Endodermal cell (in vitro differentiated cells): ENCODE measurements around the gene PHLDB2. TPM values are rescaled to one million over a fixed set of nuclear protein-coding genes. Genes with fewer than 3 reads are reported as not detected.
A peak's percentile ranks its signal among the peaks of the same experiment; 100 is the strongest.

Experiments used
- DNase-seq: peaks from one replicate; pipeline ENCODE4 v3.0.0-alpha.2; 2017
- H3K27ac ChIP-seq: 2 replicates; pipeline ENCODE4 v1.5.1; 2013; ENCODE audit warnings: mild to moderate bottlenecking, low read depth, low read length, moderate library complexity
- H3K27me3 ChIP-seq: 2 replicates; pipeline ENCODE4 v1.6.1; 2013; ENCODE audit warnings: mild to moderate bottlenecking, low read length, moderate library complexity; ENCODE audit not compliant: insufficient read depth, control insufficient read depth, poor library complexity, severe bottlenecking
- H3K36me3 ChIP-seq: 2 replicates; pipeline ENCODE4 v1.7.0; 2013; ENCODE audit warnings: mild to moderate bottlenecking, low read length, moderate library complexity; ENCODE audit not compliant: control insufficient read depth, insufficient read depth
- H3K4me1 ChIP-seq: one replicate; pipeline ENCODE4 v1.7.0; 2013; ENCODE audit warnings: low read length; ENCODE audit not compliant: control insufficient read depth, insufficient read depth
- H3K4me3 ChIP-seq: 2 replicates; pipeline ENCODE4 v1.5.1; 2013; ENCODE audit warnings: mild to moderate bottlenecking, low read length, moderate library complexity
- H3K9ac ChIP-seq: 2 replicates; pipeline ENCODE4 v1.6.1; 2013; ENCODE audit warnings: mild to moderate bottlenecking, low read length, moderate library complexity; ENCODE audit not compliant: poor library complexity, severe bottlenecking; ENCODE audit errors: extremely low read depth
- H3K9me3 ChIP-seq: 2 replicates; pipeline ENCODE4 v1.6.1; 2013; ENCODE audit warnings: mild to moderate bottlenecking, low read length, moderate library complexity; ENCODE audit not compliant: control insufficient read depth
- H3K27ac Mint-ChIP-seq: 2 replicates; pipeline ENCODE4 v1.8.0; 2020; ENCODE audit warnings: mixed read lengths
- H3K27me3 Mint-ChIP-seq: 2 replicates; pipeline ENCODE4 v1.8.0; 2021; ENCODE audit warnings: mild to moderate bottlenecking, mixed read lengths; ENCODE audit not compliant: insufficient read depth
- H3K36me3 Mint-ChIP-seq: 2 replicates; pipeline ENCODE4 v1.8.0; 2020; ENCODE audit warnings: low read depth, mixed read lengths
- H3K4me1 Mint-ChIP-seq: 2 replicates; pipeline ENCODE4 v1.8.0; 2020; ENCODE audit warnings: mixed read lengths
- H3K4me3 Mint-ChIP-seq: 2 replicates; pipeline ENCODE4 v1.8.0; 2020; ENCODE audit warnings: mild to moderate bottlenecking, moderate library complexity, mixed read lengths
- H3K9me3 Mint-ChIP-seq: 2 replicates; pipeline ENCODE4 v1.8.0; 2020; ENCODE audit warnings: mild to moderate bottlenecking, mixed read lengths
- WGBS, 2 experiments: methylation state at CpG; one replicate each; pipeline versions ENCODE4 v1.1.5 to v1.1.7; 2013; ENCODE audit warnings: missing lambda C conversion rate in 2 of 2, mixed read lengths in 1 of 2; ENCODE audit not compliant: insufficient coverage in 1 of 2, insufficient read length in 1 of 2; 5-methylcytosine and 5-hydroxymethylcytosine counted together
- total RNA-seq, 2 donors: library from RNA; stranded (reverse); fragmentation: NEBNext Ultra II Directional in 1 of 2; extraction: Animal tissue kit (Norgen Biotek cat#: 25700) in 1 of 2; gene quantifications; 2 replicates in 1 of 2; 3 replicates in 1 of 2; pipeline ENCODE4 v1.2.1, GENCODE V29; 2021
- TF ChIP-seq, protein P1 (sequence below): fragments of 200-600 bp; sonication (generic); conservative IDR thresholded peaks from 2 replicates; pipeline ENCODE4 v1.5.0; 2021; ENCODE audit warnings: antibody characterized with exemption, mild to moderate bottlenecking

The PHLDB2 gene
- total RNA-seq, 2 donors from 2014 or later, result 59.5 to 67.4 TPM

DNA sequence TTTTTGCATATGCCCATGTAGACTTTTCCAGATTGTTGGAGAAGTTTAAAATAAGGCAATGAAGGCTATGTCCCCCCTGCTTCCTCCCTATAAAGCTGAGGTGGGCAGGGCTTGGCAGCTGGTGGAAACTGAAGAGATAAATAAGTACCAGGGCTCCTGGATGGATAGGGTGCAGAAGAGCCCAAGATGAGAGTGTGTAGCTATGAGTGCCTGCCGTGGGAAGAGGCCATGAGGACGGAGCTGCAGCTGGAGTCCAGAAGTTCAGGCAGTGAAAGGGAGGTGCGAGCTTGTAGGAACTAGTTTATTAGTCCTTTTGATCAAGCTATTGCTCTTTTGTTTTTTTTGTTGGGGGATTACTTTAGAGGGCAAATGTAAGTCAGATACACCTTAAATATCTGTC is 52.4 kb downstream of the PHLDB2 start:
- no peak overlapping the region for H3K9ac ChIP-seq
- Mint-ChIP-seq H3K36me3 (peaks cover 25% of the 10 kb centered on the region), H3K4me1 (peaks cover 57% of the 10 kb centered on the region), H3K27me3 (no peaks in the 10 kb centered on the region), H3K4me3 (no peak overlapping the region), H3K9me3 (no peaks in the 10 kb centered on the region), H3K27ac (peak overlapping the region; percentile 16)
- no peak for DNase-seq
- H3K27me3 ChIP-seq, result no peaks in the 10 kb centered on the region
- 86 to 87% methylated on average over 3 of the region's 3 CpGs for WGBS, 2 experiments
- H3K27ac ChIP-seq, result no peak overlapping the region
- peaks cover 42% of the 10 kb centered on the region for H3K36me3 ChIP-seq
- H3K4me3 ChIP-seq, result no peak overlapping the region
- TF ChIP-seq, protein P1, sequence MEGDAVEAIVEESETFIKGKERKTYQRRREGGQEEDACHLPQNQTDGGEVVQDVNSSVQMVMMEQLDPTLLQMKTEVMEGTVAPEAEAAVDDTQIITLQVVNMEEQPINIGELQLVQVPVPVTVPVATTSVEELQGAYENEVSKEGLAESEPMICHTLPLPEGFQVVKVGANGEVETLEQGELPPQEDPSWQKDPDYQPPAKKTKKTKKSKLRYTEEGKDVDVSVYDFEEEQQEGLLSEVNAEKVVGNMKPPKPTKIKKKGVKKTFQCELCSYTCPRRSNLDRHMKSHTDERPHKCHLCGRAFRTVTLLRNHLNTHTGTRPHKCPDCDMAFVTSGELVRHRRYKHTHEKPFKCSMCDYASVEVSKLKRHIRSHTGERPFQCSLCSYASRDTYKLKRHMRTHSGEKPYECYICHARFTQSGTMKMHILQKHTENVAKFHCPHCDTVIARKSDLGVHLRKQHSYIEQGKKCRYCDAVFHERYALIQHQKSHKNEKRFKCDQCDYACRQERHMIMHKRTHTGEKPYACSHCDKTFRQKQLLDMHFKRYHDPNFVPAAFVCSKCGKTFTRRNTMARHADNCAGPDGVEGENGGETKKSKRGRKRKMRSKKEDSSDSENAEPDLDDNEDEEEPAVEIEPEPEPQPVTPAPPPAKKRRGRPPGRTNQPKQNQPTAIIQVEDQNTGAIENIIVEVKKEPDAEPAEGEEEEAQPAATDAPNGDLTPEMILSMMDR, result no peak
- peaks cover 29% of the 10 kb centered on the region for H3K4me1 ChIP-seq
- no peaks in the 10 kb centered on the region for H3K9me3 ChIP-seq

DNA sequence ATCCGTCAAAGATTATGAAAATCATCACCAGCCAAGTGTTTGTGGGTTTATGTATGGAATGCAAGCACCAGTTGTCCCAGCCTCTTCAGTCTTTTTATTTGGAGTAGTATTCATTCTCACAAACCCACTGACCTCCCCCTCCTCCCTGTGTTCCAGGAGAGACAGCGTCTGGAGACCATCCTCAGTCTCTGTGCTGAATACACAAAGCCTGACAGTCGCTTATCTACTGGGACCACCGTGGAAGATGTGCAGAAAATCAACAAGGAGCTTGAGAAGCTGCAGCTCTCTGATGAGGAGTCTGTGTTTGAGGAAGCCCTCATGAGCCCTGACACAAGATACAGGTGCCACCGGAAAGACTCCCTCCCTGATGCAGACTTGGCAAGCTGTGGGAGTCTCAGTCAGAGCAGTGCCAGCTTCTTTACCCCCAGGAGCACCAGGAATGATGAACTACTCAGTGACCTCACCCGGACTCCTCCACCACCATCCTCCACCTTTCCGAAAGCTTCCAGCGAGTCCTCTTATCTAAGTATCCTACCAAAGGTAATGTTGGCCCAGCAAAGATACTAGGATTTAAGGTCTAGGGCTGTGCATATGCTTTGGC is 54.2 kb downstream of the PHLDB2 start:
- Histone ChIP-seq H3K27ac (no peak overlapping the region), H3K27me3 (no peaks in the 10 kb centered on the region), H3K9ac (no peak overlapping the region), H3K4me3 (peak overlapping the region; percentile 60), H3K36me3 (peaks cover 42% of the 10 kb centered on the region), H3K4me1 (peaks cover 32% of the 10 kb centered on the region), H3K9me3 (no peaks in the 10 kb centered on the region)
- Mint-ChIP-seq H3K4me1 (peaks cover 63% of the 10 kb centered on the region), H3K4me3 (peak overlapping the region; percentile 33), H3K9me3 (no peaks in the 10 kb centered on the region), H3K36me3 (peaks cover 21% of the 10 kb centered on the region), H3K27ac (peak overlapping the region; percentile 88), H3K27me3 (no peaks in the 10 kb centered on the region)
- TF ChIP-seq, protein P1, result no peak
- 71% methylated on average over 2 to 8 of the region's 8 CpGs for WGBS, 2 experiments
- peak; percentile 67 for DNase-seq

DNA sequence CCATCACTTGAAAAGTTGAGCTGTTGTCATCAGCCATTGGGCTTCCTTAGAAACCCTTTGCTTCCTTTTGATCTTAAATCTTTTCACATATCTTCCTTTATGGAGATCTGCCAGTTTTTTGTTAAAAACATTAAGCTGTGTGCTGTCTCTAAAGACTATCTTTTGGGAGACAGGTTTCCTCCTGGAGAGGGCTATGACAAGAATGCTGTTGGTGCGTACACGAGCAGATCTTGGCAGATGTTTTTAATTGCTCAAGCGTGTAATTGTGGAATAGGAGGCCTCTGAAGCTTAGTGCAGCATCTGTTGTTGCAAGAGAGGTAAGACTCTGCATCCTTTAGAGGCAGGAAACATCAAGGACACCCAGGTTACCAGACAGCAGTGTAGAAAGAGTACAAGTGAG is 56.8 kb downstream of the PHLDB2 start:
- Mint-ChIP-seq H3K27ac (peak overlapping the region; percentile 32), H3K36me3 (peaks cover 39% of the 10 kb centered on the region), H3K4me1 (peaks cover 74% of the 10 kb centered on the region), H3K9me3 (no peaks in the 10 kb centered on the region), H3K4me3 (no peak overlapping the region), H3K27me3 (peaks cover 2% of the 10 kb centered on the region)
- H3K36me3 ChIP-seq, result peaks cover 59% of the 10 kb centered on the region
- H3K27ac ChIP-seq, result no peak overlapping the region
- DNase-seq, result no peak
- peaks cover 36% of the 10 kb centered on the region for H3K4me1 ChIP-seq
- TF ChIP-seq, protein P1, result no peak
- 35 to 43% methylated on average over 2 to 3 of the region's 3 CpGs for WGBS, 2 experiments
- no peaks in the 10 kb centered on the region for H3K27me3 ChIP-seq
- H3K9ac ChIP-seq, result peak overlapping the region; percentile 13
- peak overlapping the region; percentile 14 for H3K4me3 ChIP-seq
- no peaks in the 10 kb centered on the region for H3K9me3 ChIP-seq
